ENCODE measurements around the gene NPTX1. TPM values are rescaled to one million over a fixed set of nuclear protein-coding genes. Genes with fewer than 3 reads are reported as not detected.

NPTX1 gene
- total RNA-seq, 1 donor from 2014 or later = 5.7 TPM

DNA sequence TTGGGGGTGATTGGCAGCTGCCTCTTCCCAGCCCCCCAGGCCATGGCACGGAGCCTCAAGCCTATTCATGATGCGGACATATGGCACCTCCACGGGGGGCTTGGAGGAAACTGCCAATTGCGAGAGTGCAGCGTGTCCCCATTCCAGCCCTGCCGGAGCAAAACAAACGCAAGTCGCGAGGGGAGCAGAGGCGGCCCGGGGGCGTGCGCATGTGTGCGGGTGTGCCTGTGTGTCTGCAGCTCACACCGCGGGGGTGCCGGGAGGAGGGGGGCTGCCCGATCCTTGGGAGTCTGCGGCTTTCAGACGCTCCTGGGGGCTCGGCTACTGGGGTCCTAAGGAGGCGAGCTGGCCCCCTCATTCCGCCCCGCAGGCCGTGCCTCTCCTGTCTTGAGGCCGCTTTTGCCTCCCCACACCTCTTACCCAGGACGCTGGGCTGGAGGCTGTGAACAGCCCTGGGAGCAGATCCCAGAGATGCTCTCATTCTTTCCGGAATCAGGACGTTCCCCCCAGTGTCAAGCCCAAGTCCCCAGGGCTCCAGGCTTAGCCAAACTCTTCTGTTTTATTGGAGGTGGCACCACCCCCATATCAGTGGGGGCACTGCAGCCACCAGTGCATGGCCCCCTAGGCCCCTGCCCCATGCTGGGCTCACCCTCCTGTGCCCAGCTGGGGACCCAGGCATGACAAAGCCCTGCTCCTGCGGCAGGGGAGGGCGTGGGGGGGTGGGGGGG lies 32.3 kb downstream of the NPTX1 start:
- no peak for DNase-seq (ENCODE audit: low spot score)

DNA sequence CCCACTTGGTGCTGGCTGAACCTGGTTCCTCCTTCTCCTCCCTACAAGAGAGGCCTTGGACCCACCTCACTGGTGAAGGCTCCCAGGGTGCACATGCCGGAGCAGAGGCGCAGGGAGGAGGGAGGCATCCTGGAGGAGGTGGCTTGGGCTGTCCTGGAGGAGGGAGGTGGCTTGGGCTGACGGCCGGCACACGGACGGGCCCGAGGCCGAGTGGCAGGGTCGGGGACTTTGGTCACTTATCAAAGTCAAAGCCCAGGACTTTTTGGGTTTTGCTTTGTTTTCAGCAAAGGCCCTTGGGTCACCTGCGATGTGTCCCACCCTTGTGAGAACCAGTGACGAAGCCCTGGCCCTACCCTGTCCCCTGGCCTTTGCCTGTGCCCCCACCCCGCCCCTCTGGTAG lies 32.9 kb downstream of the NPTX1 start:
- no peak for DNase-seq (ENCODE audit: low spot score)

GRCh38 chr17:80442764-80443163 lies 33.6 kb downstream of the NPTX1 start:
- DNase-seq (ENCODE audit: low spot score) = no peak

- DNase-seq (ENCODE audit: low spot score) = no peak
Measured at GRCh38 chr17:80442323-80442659, 34.1 kb downstream of the NPTX1 start.

DNA sequence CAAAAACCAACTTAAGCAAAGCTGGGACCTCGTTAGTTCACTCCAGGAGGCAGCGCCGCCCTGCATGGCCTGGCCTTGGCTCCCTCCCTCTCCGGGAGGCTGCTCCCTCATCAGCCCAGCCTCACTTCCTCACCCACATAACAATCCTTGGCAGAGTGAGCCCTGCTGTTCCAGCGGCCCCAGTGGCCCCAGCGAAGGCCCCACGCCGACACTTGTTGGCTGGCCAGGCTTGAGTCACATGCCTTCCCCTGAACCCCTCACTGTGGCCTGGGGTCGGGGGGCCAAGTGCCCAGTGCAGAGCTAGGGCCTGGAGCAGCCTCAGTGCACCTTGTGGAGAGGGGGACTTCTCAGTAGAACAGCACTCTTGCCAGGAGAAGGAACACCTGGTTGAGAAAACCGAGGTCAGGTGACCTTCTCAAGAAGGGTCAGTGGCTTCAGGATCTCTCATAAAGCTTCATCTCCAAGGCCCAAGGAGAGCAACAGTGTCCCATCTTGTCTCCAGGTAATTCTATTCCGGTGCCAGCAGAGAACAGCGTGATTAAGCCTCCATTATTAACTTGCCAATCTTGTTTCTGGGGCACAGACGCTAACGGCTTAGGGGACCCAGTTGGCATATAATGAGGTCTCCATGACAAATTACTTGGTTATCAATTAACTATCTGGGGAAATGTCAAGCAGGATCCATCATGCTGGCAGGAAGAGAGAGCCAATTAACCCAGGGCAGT lies 34.6 kb downstream of the NPTX1 start:
- DNase-seq (ENCODE audit: low spot score) = no peak

GRCh38 chr17:80441133-80441578 lies 35.3 kb downstream of the NPTX1 start:
- DNase-seq (ENCODE audit: low spot score) = no peak

DNA sequence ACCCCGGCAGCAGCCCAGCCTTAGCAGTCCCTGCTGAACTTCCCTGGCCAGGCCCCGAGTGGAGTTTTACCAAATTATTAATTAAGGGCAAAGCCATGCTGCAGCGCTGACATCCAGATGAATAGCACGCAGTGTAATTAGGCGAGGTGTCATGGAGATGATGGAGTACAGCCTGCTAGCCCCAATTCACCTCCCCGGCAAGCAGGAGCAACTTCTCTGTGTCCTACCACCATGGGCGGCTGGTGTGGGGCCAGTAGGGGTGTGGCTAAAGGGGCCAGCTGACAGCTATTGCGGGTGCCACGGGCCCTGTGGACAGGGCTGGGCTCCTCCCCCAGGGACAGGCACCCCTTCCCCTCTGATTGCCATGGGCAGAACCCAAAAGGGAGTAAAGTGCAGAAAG lies 36.9 kb downstream of the NPTX1 start:
- DNase-seq (ENCODE audit: low spot score) = no peak

- no peak for DNase-seq (ENCODE audit: low spot score)
Measured at GRCh38 chr17:80438806-80439205, 37.6 kb downstream of the NPTX1 start.

GRCh38 chr17:80437532-80437931 lies 38.9 kb downstream of the NPTX1 start:
- DNase-seq (ENCODE audit: low spot score) = no peak

DNA sequence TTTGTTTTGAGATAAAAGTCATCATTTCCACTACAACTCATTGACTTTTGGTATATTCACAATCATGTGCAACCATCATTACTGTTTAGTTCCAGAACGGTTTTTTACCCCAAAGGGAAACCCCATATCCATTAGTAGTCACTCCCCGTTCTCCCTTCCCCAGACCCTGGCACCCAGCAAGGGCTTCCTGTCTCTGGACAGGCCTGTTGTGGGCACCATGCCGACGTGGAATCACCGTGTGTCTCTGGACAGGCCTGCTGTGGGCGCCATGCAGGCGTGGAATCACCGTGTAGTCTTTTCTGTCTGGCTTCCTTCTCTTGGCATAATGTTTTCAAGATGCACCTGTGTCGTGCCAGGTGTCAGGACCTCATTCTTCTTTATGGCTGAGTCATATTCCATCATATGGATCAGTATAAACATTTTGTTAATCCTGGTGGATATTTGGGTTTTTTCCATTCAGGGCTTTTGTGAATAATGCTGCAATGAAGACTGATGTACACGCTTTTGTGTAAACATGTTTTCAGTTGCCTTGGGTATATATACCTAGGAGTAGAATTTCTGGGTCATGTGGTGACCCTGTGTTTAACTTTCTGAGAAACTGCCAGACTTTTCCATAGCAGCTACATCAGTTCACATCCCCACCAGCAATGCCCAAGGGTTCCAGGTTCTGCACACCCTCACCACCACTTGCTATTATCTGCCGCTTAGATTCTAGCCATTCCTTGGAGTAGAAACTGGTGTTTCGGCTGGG lies 42.3 kb downstream of the NPTX1 start:
- no peak for DNase-seq (ENCODE audit: low spot score)

DNA sequence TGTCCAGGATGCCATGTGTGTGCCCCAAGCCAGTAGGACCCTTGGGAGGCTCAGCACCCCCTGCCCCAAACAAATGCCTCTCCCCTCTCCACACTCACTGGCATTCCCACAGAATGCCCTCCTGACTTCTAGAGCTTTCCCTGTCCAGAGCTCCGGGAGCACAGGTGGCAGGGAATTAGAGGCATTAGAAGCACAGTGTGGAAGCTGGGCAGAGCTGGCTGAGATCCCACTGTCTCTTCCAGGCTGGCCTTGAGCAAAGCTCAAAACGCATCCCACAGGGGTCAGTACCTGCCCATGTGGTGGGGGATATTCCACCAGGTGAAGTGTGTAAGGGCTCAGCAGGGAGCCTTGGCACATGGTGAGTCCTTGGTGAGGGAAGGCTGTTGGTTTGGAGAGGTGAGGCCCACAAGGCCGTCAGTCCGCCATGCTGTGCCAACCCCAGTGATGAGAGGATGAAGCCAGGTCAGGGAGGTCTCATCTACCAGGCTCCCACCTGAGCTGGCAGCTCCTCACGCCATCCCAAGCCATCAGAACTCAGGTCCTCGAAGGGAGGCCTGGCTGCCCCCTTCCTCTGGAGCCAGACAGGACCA lies 43.4 kb downstream of the NPTX1 start:
- no peak for DNase-seq (ENCODE audit: low spot score)

DNA sequence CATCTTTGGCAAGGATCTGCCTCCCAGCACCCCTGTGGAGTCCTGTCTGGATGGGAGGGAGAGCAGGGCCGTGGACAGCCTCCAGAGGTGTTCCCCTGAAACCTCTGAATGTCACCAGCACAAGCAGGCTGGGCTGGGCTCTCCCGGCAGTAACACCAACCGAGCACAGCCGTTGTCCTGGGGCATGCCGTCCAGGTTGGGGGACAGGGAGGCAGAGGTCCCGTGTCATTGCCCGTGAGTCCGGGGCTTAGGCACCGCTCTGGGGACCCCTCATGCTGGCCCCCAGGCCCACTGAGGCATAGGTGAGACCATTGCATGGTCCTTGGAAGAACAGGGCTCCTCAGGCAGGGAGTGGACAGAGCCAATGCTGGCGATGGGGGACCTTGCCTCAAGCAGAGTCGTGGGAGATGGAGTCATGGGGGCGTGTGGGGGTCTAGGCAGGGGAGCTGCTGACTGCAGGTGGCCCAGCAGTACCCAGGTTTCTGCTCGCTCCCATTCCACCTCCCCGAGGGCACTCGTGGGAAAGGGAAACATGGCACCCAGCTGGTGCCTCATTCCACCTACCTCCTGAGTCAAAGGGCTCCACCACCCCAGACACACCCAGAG lies 44.0 kb downstream of the NPTX1 start:
- DNase-seq (ENCODE audit: low spot score) = no peak

- DNase-seq (ENCODE audit: low spot score) = no peak
Measured at GRCh38 chr17:80431246-80432195, 44.9 kb downstream of the NPTX1 start.

DNA sequence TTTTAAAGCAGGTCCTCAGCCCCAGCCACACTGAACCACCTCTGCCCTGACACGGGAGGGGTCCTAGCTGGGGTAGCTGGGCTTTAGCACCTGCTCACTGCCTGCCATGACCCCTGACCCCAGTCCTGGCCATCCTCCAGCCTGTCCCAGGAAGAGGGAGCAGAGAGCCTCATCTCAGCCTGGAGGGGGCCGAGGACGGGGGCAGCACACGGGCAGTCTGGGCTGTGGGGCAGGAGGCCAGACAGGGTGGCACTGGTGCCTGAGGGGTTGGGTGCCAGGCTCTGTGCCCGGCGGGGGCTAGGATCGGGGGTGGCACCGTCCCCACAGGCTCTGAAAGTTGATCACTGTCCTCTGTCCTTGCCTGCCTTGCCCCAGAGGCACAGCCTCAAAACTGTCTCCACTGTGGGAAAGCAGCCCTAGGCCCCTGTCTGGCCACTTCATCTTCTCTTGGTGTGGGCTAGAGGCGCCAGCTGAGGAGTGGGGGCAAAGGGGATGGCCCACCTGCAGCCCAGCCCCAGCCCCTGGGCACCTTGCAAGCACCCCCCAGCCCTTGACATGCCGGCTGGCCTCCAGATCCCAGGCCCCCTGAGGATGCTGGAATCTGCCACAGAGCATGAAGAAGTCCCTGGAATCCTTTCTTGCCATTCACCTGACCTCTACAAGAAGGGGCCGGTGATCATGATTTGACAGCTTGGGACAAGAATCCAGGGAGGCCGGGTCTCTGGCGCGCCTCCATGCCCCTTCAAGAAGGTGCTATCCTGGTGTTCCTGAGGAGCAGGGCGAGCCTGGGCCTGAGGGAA lies 45.8 kb downstream of the NPTX1 start:
- DNase-seq (ENCODE audit: low spot score) = no peak

- no peak for DNase-seq (ENCODE audit: low spot score)
Measured at GRCh38 chr17:80429356-80430275, 46.8 kb downstream of the NPTX1 start.

- no peak for DNase-seq (ENCODE audit: low spot score)
Measured at GRCh38 chr17:80428796-80429195, 47.6 kb downstream of the NPTX1 start.

- DNase-seq (ENCODE audit: low spot score) = no peak
Measured at GRCh38 chr17:80428363-80428762, 48.0 kb downstream of the NPTX1 start.

DNA sequence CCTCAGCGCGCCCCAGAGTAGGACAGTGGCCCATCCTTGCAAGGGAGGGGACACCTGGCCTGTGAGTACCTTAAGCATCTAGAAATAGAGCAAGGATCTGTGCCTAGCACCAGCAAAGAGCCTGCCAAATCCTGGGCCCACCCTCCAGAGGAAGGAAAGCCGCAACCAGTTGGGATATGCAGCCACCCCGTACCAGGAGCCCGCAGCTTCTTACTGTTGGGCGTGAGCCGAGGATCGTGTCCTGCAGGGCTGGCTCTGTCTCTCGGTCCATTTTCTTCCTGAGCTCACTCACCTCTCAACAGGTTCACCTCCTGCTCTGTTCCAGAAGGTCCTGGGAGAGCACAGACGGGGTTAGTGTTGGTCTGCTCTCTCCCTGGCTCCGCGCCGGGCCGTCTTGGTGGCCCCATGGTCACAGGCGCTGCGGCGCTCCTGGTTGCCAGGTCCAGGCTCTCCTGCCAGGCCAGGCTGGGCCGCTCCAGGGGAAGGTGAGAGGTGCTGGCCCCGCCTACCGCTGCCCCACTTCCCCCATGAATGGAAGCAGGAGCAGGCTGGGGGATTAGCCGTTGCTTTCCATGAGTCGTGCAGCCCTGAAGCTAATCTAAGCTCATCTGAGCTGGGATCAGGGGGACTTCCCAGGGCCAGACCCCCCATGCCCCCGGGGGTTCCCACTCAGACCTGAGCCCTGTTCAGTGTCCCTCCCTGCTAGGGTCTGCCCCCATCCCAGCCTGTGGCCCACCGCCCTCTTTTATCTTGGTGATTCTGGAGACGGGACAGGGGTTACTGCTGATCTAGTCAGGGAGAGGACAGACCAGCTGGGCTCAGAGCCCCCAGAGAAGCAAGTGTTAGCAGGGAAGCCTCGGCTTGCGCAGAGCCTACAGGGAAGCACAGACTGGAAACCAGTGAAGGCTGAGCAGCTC lies 48.8 kb downstream of the NPTX1 start:
- no peak for DNase-seq (ENCODE audit: low spot score)

Measured in mucosa of gallbladder (tissue), 1 donor.